KMS-11 (cell line): Measurements from ENCODE around the gene PFKP.
"Not testable (repeated sequence)": the region's sequence is repeated elsewhere in the genome, so short reads cannot be mapped to it uniquely, and the experiment has no call there.

Experiments
- H2AFZ ChIP-seq: fragments of 200-600 bp; sonication (generic); 2 replicates; pipeline ENCODE4 v1.6.1; 2016; ENCODE audit warnings: antibody characterized with exemption, mixed run types, low read depth
- H3K27ac ChIP-seq: fragments of 200-600 bp; sonication (generic); 2 replicates; pipeline ENCODE4 v1.6.1; 2016; ENCODE audit warnings: mild to moderate bottlenecking, mixed run types
- H3K27me3 ChIP-seq: fragments of 200-600 bp; sonication (generic); 2 replicates; pipeline ENCODE4 v1.6.1; 2017; ENCODE audit warnings: mild to moderate bottlenecking, low read depth, mixed run types, moderate library complexity; ENCODE audit not compliant: insufficient read depth
- H3K36me3 ChIP-seq: fragments of 200-600 bp; sonication (generic); 2 replicates; pipeline ENCODE4 v1.6.1; 2017; ENCODE audit warnings: mild to moderate bottlenecking, mixed run types; ENCODE audit not compliant: insufficient read depth
- H3K4me1 ChIP-seq: fragments of 200-600 bp; sonication (generic); 2 replicates; pipeline ENCODE4 v1.6.1; 2016; ENCODE audit warnings: mild to moderate bottlenecking, low read depth, mixed run types; ENCODE audit not compliant: poor library complexity, severe bottlenecking
- H3K4me2 ChIP-seq: fragments of 200-600 bp; sonication (generic); 2 replicates; pipeline ENCODE4 v1.7.0; 2016; ENCODE audit warnings: mild to moderate bottlenecking, mixed run types
- H3K4me3 ChIP-seq: fragments of 200-600 bp; sonication (generic); IDR thresholded peaks from 2 replicates; pipeline ENCODE4 v1.6.1; 2017; ENCODE audit warnings: low read depth, low read length, mixed read lengths; ENCODE audit not compliant: insufficient read depth
- H3K79me2 ChIP-seq: fragments of 200-600 bp; sonication (generic); 2 replicates; pipeline ENCODE4 v1.6.1; 2016; ENCODE audit warnings: low read depth, mixed run types; ENCODE audit not compliant: insufficient read depth
- H3K9ac ChIP-seq: fragments of 200-600 bp; sonication (generic); 2 replicates; pipeline ENCODE4 v1.6.1; 2016; ENCODE audit warnings: mild to moderate bottlenecking, mixed run types
- H4K20me1 ChIP-seq: fragments of 200-600 bp; sonication (generic); 2 replicates; pipeline ENCODE4 v1.6.1; 2016; ENCODE audit warnings: mild to moderate bottlenecking, mixed run types; ENCODE audit not compliant: insufficient read depth
- CTCF ChIP-seq: fragments of 200-600 bp; sonication (generic); conservative IDR thresholded peaks from 2 replicates; pipeline ENCODE4 v1.6.1; 2017; ENCODE audit warnings: low read depth, mild to moderate bottlenecking, antibody characterized with exemption, low read length, moderate library complexity, mixed read lengths

Gene PFKP

DNA sequence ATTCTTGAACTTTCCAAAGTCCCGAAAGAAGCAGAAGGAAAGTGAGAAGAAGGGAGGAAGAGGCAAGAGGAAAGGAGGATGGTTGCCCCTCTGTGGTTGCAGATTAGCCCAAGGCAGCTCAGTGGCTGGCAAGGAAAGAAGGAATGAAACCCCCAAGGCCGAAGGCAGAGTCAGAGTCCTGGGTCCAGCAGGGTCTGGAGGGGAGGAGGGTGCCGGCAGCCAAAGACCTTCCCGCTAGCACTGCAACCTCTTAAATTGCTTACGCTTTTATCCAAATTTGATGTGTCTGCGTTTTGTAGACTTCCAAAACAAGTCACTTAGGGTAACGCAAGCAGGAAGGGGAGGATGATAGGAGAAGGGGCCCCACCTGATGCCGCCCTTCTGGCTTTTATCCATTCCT is 7.4 kb upstream of the PFKP start:
- Histone ChIP-seq H2AFZ (no peak overlapping the region), H3K4me2 (no peak overlapping the region)
- no peak for TF ChIP-seq CTCF

GRCh38 chr10:3060481-3060889 is 6.9 kb upstream of the PFKP start:
- Histone ChIP-seq H3K4me2 (no peak overlapping the region), H3K27me3 (no peaks in the 10 kb centered on the region), H3K79me2 (no peaks in the 10 kb centered on the region), H4K20me1 (no peaks in the 10 kb centered on the region), H3K4me1 (no peaks in the 10 kb centered on the region), H3K4me3 (no peak overlapping the region), H3K36me3 (no peaks in the 10 kb centered on the region), H3K9ac (no peak overlapping the region), H3K27ac (no peak overlapping the region), H2AFZ (no peak overlapping the region)
- no peak for TF ChIP-seq CTCF

More for the DNA sequence above, 7.4 kb upstream of the PFKP start:
- Histone ChIP-seq H3K79me2 (no peaks in the 10 kb centered on the region), H3K9ac (no peak overlapping the region), H3K27me3 (no peaks in the 10 kb centered on the region), H3K4me1 (no peaks in the 10 kb centered on the region), H4K20me1 (no peaks in the 10 kb centered on the region), H3K36me3 (no peaks in the 10 kb centered on the region), H3K27ac (no peak overlapping the region), H3K4me3 (no peak overlapping the region)

GRCh38 chr10:3061323-3061898 is 5.9 kb upstream of the PFKP start:
- not testable (repeated sequence) for H2AFZ ChIP-seq, H3K79me2 ChIP-seq, H3K4me2 ChIP-seq, H3K4me1 ChIP-seq, H3K36me3 ChIP-seq, H3K27ac ChIP-seq, H4K20me1 ChIP-seq, H3K9ac ChIP-seq, H3K27me3 ChIP-seq, H3K4me3 ChIP-seq

DNA sequence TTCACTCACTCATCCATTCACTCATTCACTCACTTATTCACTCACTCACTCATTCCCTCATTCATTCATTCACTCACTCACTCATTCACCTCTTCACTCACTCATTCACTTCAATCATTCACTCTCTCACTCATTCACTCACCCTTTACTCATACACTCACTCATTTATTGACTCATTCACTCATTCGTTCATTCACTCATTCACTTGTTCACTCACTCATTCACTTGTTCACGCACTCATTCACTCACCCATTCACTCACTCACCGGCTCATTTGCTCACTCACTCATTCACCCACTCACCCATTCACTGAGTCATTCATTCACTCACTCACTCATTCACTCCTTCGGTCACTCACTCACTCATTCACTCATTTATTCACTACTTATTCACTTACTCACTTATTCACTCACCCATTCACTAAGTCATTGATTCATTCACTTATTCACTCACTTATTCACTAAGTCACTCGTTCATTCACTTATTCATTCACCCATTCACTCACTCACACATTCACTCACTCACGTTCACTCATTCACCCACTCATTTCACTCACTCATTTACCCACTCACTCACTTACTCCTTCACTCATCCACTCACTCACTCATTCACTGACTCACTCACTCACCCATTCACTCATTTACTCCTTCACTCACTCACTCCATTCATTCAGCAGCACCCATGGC is 4.7 kb upstream of the PFKP start:
- H3K9ac ChIP-seq = no peak overlapping the region
- H3K27ac ChIP-seq = no peak overlapping the region
- no peaks in the 10 kb centered on the region for H3K4me1 ChIP-seq
- TF ChIP-seq CTCF = no peak
- no peaks in the 10 kb centered on the region for H3K36me3 ChIP-seq
- H4K20me1 ChIP-seq = no peaks in the 10 kb centered on the region
- H2AFZ ChIP-seq = no peak overlapping the region
- H3K79me2 ChIP-seq = peaks cover 3% of the 10 kb centered on the region; the same call in 1 of the 2 replicates
- H3K27me3 ChIP-seq = no peaks in the 10 kb centered on the region
- H3K4me2 ChIP-seq = no peak overlapping the region
- H3K4me3 ChIP-seq = no peak overlapping the region

DNA sequence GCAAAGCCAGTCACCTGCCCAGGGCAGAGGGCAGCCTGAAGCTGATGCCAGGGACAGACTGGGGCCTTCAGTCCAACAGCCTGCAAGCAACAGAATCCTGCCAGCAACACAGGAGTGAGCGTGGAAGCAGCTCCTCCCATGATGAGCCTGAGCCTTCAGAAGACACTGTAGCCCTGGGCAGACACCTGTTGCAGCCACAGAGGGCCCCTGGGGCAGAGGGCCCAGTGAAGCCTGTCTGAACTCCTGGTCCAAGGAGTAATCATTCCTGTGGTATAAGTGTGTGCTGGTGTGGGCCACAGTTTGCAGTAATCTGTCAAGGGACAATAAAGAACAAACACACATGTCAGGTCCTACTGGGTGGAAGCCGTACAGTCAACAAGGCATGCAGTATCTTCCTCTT is 2.9 kb upstream of the PFKP start:
- peaks cover 4% of the 10 kb centered on the region for H3K4me1 ChIP-seq
- H3K36me3 ChIP-seq = no peaks in the 10 kb centered on the region
- H3K4me2 ChIP-seq = no peak overlapping the region
- TF ChIP-seq CTCF = no peak
- no peak overlapping the region for H3K9ac ChIP-seq
- H3K27ac ChIP-seq = no peak overlapping the region
- H3K4me3 ChIP-seq = no peak overlapping the region
- H3K79me2 ChIP-seq = peaks cover 19% of the 10 kb centered on the region
- H2AFZ ChIP-seq = no peak overlapping the region
- H4K20me1 ChIP-seq = no peaks in the 10 kb centered on the region
- H3K27me3 ChIP-seq = no peaks in the 10 kb centered on the region
